Skeletal muscle tissue (tissue), 4 donors: ENCODE results near the gene RPS6KC1. TPM values are rescaled to one million over a fixed set of nuclear protein-coding genes. Genes with fewer than 3 reads are reported as not detected.

Experiments used
- H3K27ac ChIP-seq: one replicate; pipeline ENCODE4 v1.7.0; 2013; ENCODE audit warnings: mild to moderate bottlenecking, low read depth, low read length, inconsistent platforms
- H3K27me3 ChIP-seq, 3 donors: one replicate each; pipeline ENCODE4 v1.7.0; 2013; ENCODE audit warnings: low read length in 3 of 3; ENCODE audit not compliant: control insufficient read depth in 3 of 3, insufficient read depth in 3 of 3
- H3K36me3 ChIP-seq, 3 donors: one replicate each; pipeline ENCODE4 v1.7.0; 2013; ENCODE audit warnings: low read length in 3 of 3; ENCODE audit not compliant: control insufficient read depth in 3 of 3, insufficient read depth in 3 of 3
- H3K4me1 ChIP-seq, 3 donors: one replicate each; pipeline ENCODE4 v1.7.0; 2013; ENCODE audit warnings: low read length in 3 of 3, mild to moderate bottlenecking in 3 of 3; ENCODE audit not compliant: control insufficient read depth in 3 of 3, insufficient read depth in 3 of 3
- H3K4me3 ChIP-seq, 3 donors: one replicate each; pipeline ENCODE4 v1.7.0; 2013; ENCODE audit warnings: low read length in 3 of 3
- H3K9ac ChIP-seq, 3 donors: one replicate each; pipeline ENCODE4 v1.7.0; 2013; ENCODE audit warnings: low read length in 3 of 3, mild to moderate bottlenecking in 3 of 3, moderate library complexity in 2 of 3, low read depth in 1 of 3
- H3K9me3 ChIP-seq, 3 donors: one replicate each; pipeline ENCODE4 v1.7.0; 2013; ENCODE audit warnings: low read length in 3 of 3; ENCODE audit not compliant: control insufficient read depth in 3 of 3
- total RNA-seq: library from RNA; depleted of rRNA; stranded (reverse); fragments of >200 nt; gene quantifications from one replicate; pipeline ENCODE4 v1.2.3, GENCODE V29; 2014
- donor health status: Osteomylitis.

RPS6KC1 gene
- total RNA-seq, 1 donor from 2014 or later = 38.1 TPM

DNA sequence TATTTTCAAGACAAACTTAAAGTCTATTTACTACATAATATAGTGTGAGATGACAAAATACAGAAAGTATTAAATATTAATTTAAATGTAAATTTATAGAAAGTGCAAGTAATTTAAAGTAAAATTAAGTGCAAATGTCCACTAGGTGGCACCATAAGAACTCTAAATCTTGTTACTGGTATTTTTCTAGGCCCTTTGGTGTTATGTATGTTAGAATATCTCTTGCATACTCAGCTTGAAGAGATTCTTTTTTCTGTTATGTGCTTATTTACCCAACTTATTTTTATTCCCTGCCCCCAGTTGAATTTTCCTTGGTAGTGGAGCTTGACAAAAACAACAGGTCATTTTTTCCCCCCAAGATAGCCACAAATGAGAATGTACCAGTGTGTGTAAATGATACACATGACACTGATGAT lies 71.5 kb downstream of the RPS6KC1 start:
- Histone ChIP-seq H3K27me3 (no peaks in the 10 kb centered on the region), H3K27ac (no peak overlapping the region), H3K9me3 (no peaks in the 10 kb centered on the region), H3K4me1 (peaks cover 0 to 5% (median 0%) of the 10 kb centered on the region in 3 donors), H3K4me3 (no peak overlapping the region), H3K9ac (no peak overlapping the region), H3K36me3 (no peaks in the 10 kb centered on the region)

DNA sequence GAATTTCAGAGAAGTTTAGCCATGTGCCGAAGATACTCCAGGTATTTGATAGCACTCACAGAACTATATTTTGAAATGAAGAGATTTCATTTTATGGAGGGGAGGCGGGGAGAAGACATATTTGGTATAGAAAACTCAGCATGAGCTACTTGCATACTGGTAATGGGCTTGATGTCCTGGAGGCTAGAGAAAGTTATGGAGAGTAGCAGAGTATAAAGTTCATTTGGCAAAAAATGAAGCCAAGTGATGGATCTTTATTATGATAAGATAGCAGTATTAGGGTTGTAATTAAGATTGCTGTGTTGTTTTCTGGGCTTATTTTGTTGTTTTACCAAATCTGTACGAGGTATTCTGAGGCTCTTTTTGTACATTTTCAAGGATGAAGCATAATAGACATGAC lies 72.0 kb downstream of the RPS6KC1 start:
- H3K4me3 ChIP-seq = no peak overlapping the region
- no peaks in the 10 kb centered on the region for H3K36me3 ChIP-seq
- no peaks in the 10 kb centered on the region for H3K9me3 ChIP-seq
- H3K27ac ChIP-seq = no peak overlapping the region
- H3K9ac ChIP-seq = no peak overlapping the region
- H3K27me3 ChIP-seq = no peaks in the 10 kb centered on the region
- peaks cover 0 to 5% (median 0%) of the 10 kb centered on the region in 3 donors for H3K4me1 ChIP-seq

DNA sequence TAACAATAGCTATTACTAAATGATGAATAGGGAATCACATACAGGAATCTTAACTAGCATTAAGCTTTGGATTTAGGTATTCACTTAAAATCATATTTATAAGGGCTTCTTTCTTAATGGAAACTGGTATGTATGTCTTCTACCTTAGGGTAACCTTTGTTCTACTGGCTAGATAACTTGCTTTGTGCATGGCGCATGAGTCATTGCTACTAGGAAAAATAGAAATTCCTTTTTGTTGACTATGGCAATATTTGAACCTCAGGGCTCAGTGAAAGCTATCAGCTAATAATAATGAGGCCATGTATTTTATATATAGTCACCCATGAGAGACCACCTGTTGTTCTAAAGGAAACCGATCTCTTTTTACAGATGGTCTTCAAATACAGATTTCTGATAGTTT lies 72.5 kb downstream of the RPS6KC1 start:
- Histone ChIP-seq H3K36me3 (no peaks in the 10 kb centered on the region), H3K27ac (no peak overlapping the region), H3K4me3 (no peak overlapping the region), H3K4me1 (peaks cover 0 to 5% (median 0%) of the 10 kb centered on the region in 3 donors), H3K9me3 (no peaks in the 10 kb centered on the region), H3K9ac (peak overlapping the region in 1 of 3 donors; percentile 15), H3K27me3 (no peaks in the 10 kb centered on the region)

DNA sequence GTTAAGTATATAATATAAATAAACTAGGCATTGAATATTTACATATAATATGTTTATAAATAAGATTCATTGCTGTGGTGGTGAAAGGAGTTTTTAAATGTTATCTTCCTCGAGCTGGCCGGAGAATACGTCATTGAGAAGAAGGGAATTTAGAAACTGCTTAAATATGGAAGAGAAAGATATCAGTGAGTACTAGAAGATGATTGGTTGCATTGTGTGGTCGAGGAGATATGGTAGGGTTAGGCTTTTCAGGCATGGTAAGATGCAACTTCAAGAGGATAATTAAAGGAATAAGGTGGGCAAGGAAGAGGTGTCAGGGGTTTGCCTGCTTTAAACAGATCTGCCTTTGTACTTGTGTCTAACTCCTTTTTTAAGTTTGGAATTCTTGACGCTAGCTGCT lies 73.5 kb downstream of the RPS6KC1 start:
- Histone ChIP-seq H3K9ac (no peak overlapping the region), H3K27ac (no peak overlapping the region), H3K27me3 (no peaks in the 10 kb centered on the region), H3K4me3 (no peak overlapping the region), H3K4me1 (peaks cover 0 to 9% (median 0%) of the 10 kb centered on the region in 3 donors), H3K36me3 (no peaks in the 10 kb centered on the region), H3K9me3 (no peaks in the 10 kb centered on the region)

DNA sequence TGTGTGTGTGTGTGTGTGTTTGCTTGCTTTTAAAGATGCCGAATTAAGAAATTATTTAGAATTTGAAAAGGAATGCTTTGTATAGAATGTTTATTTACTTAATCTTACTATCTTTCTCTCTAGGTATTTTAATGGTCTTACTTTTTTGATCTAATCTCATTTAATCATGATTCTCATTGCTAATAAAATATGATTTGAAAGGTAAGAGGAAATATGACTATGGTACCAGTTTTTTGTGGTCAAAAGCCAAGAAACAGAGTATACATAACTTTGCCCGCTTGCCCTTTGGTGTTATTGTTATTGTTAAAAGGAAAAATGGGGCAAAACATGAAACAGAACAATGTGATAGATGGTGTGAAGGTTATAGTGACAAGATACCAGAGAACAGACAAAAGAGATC lies 74.6 kb downstream of the RPS6KC1 start:
- Histone ChIP-seq H3K9me3 (no peaks in the 10 kb centered on the region), H3K4me3 (no peak overlapping the region), H3K4me1 (peaks cover 0 to 9% (median 0%) of the 10 kb centered on the region in 3 donors), H3K9ac (no peak overlapping the region), H3K27ac (no peak overlapping the region), H3K36me3 (no peaks in the 10 kb centered on the region), H3K27me3 (no peaks in the 10 kb centered on the region)

DNA sequence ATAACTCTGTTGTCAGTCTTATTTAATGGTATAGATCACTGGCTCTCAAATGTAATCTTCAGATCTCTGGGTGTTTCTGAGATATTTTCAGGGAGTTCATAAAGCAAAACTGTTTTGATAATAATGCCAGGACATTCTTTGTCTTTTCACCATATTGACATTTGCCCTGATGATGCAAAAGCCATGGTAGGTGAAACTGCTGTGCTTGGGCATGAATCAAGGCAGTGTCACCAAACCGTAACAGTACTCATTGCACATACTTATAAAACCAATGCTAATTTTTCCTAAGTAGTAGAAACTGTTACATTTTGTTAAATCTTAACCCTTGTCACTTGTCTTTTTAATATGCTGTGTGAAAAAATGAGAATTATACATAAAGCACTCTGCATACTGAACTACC lies 76.0 kb downstream of the RPS6KC1 start:
- Histone ChIP-seq H3K9ac (no peak overlapping the region), H3K9me3 (no peaks in the 10 kb centered on the region), H3K27me3 (no peaks in the 10 kb centered on the region), H3K27ac (no peak overlapping the region), H3K36me3 (no peaks in the 10 kb centered on the region), H3K4me3 (no peak overlapping the region), H3K4me1 (peaks cover 0 to 9% (median 0%) of the 10 kb centered on the region in 3 donors)

DNA sequence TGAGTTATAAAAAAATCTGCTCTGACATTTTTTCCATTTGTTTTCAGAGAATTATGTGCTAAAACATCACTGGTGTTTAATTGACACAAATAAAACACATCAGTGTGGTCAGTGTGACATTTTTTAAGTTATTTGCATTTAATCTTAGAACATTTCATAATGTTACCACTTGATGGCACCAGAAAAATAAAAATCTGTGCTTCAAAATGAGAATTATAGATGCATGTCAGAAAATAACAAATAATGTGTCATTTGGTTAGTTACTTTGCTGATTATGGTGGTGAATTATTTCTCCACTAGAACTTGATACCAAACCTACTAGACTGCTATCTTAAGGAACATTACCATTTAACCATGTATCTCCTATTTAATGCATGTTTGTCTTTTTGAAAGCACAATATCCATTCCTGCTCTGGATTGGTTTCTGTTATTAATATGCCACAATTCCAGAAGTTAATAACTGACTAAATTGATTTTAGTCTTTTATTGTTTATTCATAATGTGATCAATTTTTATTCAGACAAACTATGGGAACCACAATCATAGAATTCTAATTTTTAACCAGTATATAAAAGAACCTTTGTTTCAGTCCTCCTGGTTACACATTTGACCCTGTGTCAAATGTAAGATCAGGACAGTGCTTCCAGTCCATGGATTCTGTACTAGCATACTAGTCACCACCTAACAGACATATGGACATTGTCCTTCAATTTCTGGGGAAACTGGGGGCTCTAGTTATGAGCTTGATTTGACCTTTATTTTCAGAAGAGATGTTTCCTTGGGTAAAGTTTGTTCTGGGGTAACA lies 81.0 kb downstream of the RPS6KC1 start:
- H3K36me3 ChIP-seq = no peaks in the 10 kb centered on the region
- no peak overlapping the region for H3K9ac ChIP-seq
- H3K27me3 ChIP-seq = no peaks in the 10 kb centered on the region
- H3K27ac ChIP-seq = no peak overlapping the region
- H3K4me3 ChIP-seq = no peak overlapping the region
- no peaks in the 10 kb centered on the region for H3K9me3 ChIP-seq
- H3K4me1 ChIP-seq = peaks cover 0 to 4% (median 0%) of the 10 kb centered on the region in 3 donors

DNA sequence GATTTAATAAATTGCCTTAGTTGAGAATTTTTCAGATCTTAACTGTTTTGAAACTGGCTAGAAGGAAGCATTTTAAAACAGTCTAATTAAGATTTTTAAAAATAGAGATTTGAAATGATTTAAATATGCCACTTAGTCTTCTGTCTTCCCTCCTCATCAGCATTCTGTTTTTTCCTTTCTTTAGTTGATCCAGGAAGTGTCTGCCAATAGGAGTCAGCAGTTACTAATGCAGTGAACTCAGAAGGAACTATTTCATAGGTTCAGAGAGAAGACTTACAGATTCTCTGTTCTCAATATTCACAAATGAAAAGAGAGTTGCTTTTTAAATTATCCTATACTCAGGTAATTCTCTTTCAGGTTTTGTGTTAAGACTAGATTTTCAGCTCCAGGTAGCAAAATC lies 84.5 kb downstream of the RPS6KC1 start:
- H3K4me1 ChIP-seq = peaks cover 0 to 3% (median 0%) of the 10 kb centered on the region in 3 donors
- no peaks in the 10 kb centered on the region for H3K27me3 ChIP-seq
- H3K9ac ChIP-seq = no peak overlapping the region
- no peaks in the 10 kb centered on the region for H3K9me3 ChIP-seq
- no peak overlapping the region for H3K4me3 ChIP-seq
- H3K27ac ChIP-seq = no peak overlapping the region
- H3K36me3 ChIP-seq = no peaks in the 10 kb centered on the region

DNA sequence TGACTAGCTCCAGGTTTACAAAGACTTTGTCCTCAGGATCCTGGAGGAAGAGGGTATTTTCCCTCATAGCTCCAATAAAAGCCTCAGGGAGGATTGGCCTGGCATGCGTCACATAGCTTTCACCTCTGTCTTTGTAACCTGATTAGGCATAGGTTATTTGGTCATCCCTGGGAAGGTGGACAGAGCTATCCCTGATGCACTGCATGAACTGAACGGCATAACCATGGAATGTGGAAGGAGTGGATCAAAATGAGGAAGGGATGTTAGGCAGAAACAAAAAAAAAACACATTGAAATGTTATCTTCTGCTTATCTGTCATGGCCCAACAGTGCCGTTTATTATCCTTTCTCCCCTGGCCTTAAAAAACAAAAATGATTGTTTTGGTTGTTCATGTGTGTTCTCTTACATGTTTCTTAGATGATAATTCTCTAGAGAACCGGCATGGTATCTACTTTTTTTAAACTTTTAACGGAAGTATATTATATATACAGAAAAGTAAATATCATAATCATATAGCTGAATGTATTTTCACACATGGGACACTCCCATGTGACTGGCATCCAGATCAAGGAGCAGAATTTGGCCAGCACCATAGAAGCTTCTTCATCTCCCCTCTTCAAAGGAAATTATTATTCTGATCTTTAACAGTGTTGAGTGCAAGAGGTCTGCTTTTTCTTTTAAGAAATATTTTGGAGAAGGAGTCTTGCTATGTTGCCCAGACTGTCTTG lies 85.3 kb downstream of the RPS6KC1 start:
- H3K27ac ChIP-seq = no peak overlapping the region
- no peaks in the 10 kb centered on the region for H3K36me3 ChIP-seq
- peaks cover 0 to 3% (median 0%) of the 10 kb centered on the region in 3 donors for H3K4me1 ChIP-seq
- H3K9me3 ChIP-seq = no peaks in the 10 kb centered on the region
- no peaks in the 10 kb centered on the region for H3K27me3 ChIP-seq
- no peak overlapping the region for H3K9ac ChIP-seq
- H3K4me3 ChIP-seq = no peak overlapping the region

DNA sequence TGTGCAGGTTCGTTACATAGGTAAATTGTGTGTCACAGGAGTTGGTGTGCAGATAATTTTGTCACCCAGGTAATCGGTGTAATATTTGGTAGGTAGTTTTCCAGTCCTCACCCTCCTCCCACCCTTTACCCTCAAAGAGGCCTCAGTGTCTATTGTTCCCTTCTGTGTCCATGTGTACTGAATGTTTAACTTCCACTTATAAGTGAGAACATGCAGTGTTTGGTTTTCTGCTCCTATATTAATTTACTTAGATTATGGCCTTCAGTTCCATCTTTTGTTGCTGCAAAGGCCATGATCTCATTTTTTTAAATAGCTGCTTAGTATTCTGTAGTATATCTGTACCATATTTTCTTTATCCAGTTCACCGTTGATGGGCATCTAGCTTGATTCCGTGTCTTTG lies 87.3 kb downstream of the RPS6KC1 start:
- Histone ChIP-seq H3K27ac (no peak overlapping the region), H3K4me1 (peaks cover 0 to 3% (median 0%) of the 10 kb centered on the region in 3 donors), H3K9ac (no peak overlapping the region), H3K4me3 (no peak overlapping the region), H3K27me3 (no peaks in the 10 kb centered on the region), H3K9me3 (no peaks in the 10 kb centered on the region), H3K36me3 (no peaks in the 10 kb centered on the region)
